ENCODE results near the gene HSPBAP1.

GRCh38 chr3:122826278-122826677 lies 32.6 kb upstream of the HSPBAP1 start:
- no peak for TF ChIP-seq GATA3 (IDR thresholded peaks at IDR 0.05; ENCODE audit: low read depth, low read length)
- TF ChIP-seq GATA2 (IDR thresholded peaks at IDR 0.05; ENCODE audit: low read depth, low read length), result no peak
